HFFc6 (cell line): Measurements from ENCODE around the gene MAP3K20. TPM values are rescaled to one million over a fixed set of nuclear protein-coding genes. Genes with fewer than 3 reads are reported as not detected.

Experiments
- DNase-seq: peaks from one replicate; pipeline ENCODE4 v3.0.0-alpha.2; 2018
- H3K27ac Mint-ChIP-seq: 2 replicates; pipeline ENCODE4 v1.8.0; 2020; ENCODE audit warnings: mild to moderate bottlenecking, mixed read lengths
- H3K27me3 Mint-ChIP-seq: 2 replicates; pipeline ENCODE4 v1.8.0; 2021; ENCODE audit warnings: mild to moderate bottlenecking, moderate library complexity, mixed read lengths; ENCODE audit not compliant: insufficient read depth
- H3K36me3 Mint-ChIP-seq: 2 replicates; pipeline ENCODE4 v1.8.0; 2021; ENCODE audit warnings: low read depth, mixed read lengths
- H3K4me1 Mint-ChIP-seq: 2 replicates; pipeline ENCODE4 v1.8.0; 2020; ENCODE audit warnings: low read depth, mixed read lengths
- H3K4me3 Mint-ChIP-seq: 2 replicates; pipeline ENCODE4 v1.8.0; 2020; ENCODE audit warnings: mild to moderate bottlenecking, moderate library complexity, mixed read lengths
- H3K9me3 Mint-ChIP-seq: 2 replicates; pipeline ENCODE4 v1.8.0; 2020; ENCODE audit warnings: mild to moderate bottlenecking, mixed read lengths
- CTCF ChIP-seq: fragments of 200-600 bp; sonication (generic); IDR thresholded peaks from 2 replicates; pipeline ENCODE4 v1.5.0; 2021; ENCODE audit warnings: antibody characterized with exemption, mild to moderate bottlenecking
- total RNA-seq, 6 experiments: library from RNA; stranded (reverse); fragmentation: NEBNext Ultra II Directional; extraction: Animal tissue kit (Norgen Biotek cat#: 25700); gene quantifications; 2 replicates in 1 of 6; 3 replicates in 5 of 6; pipeline ENCODE4 v1.2.3, GENCODE V29; 2021

The MAP3K20 gene
- total RNA-seq, 6 experiments from 2014 or later: 126 to 150 (median 134) TPM

- Mint-ChIP-seq H3K4me3 (no peak overlapping the region), H3K27ac (no peak overlapping the region), H3K9me3 (no peaks in the 10 kb centered on the region), H3K4me1 (no peaks in the 10 kb centered on the region), H3K36me3 (peaks cover 9% of the 10 kb centered on the region), H3K27me3 (no peaks in the 10 kb centered on the region; the same call in 1 of the 2 replicates)
- no peak for TF ChIP-seq CTCF
- DNase-seq: no peak
These were observed 151.5 kb downstream of the MAP3K20 start for GRCh38 chr2:173226899-173227698.

- TF ChIP-seq CTCF: no peak
- Mint-ChIP-seq H3K9me3 (no peaks in the 10 kb centered on the region), H3K27me3 (no peaks in the 10 kb centered on the region), H3K4me1 (no peaks in the 10 kb centered on the region), H3K36me3 (peaks cover 15% of the 10 kb centered on the region), H3K27ac (no peak overlapping the region), H3K4me3 (no peak overlapping the region)
- DNase-seq: no peak
These were observed 153.4 kb downstream of the MAP3K20 start for GRCh38 chr2:173229086-173229485.

GRCh38 chr2:173230181-173230580 lies 154.5 kb downstream of the MAP3K20 start:
- H3K36me3 Mint-ChIP-seq: peaks cover 22% of the 10 kb centered on the region
- DNase-seq: no peak
- no peak overlapping the region for H3K4me3 Mint-ChIP-seq
- H3K27ac Mint-ChIP-seq: no peak overlapping the region
- H3K27me3 Mint-ChIP-seq: no peaks in the 10 kb centered on the region
- no peaks in the 10 kb centered on the region for H3K4me1 Mint-ChIP-seq
- TF ChIP-seq CTCF: no peak
- H3K9me3 Mint-ChIP-seq: no peaks in the 10 kb centered on the region

- TF ChIP-seq CTCF: no peak
- DNase-seq: no peak
- H3K27ac Mint-ChIP-seq: no peak overlapping the region
- H3K4me3 Mint-ChIP-seq: no peak overlapping the region
- peaks cover 22% of the 10 kb centered on the region for H3K36me3 Mint-ChIP-seq
- no peaks in the 10 kb centered on the region for H3K4me1 Mint-ChIP-seq
- H3K27me3 Mint-ChIP-seq: no peaks in the 10 kb centered on the region
- H3K9me3 Mint-ChIP-seq: no peaks in the 10 kb centered on the region
These were observed 155.4 kb downstream of the MAP3K20 start for GRCh38 chr2:173231042-173231441.

- H3K27ac Mint-ChIP-seq: no peak overlapping the region
- DNase-seq: no peak
- H3K27me3 Mint-ChIP-seq: no peaks in the 10 kb centered on the region
- H3K9me3 Mint-ChIP-seq: no peaks in the 10 kb centered on the region
- peaks cover 22% of the 10 kb centered on the region for H3K36me3 Mint-ChIP-seq
- H3K4me1 Mint-ChIP-seq: no peaks in the 10 kb centered on the region
- no peak overlapping the region for H3K4me3 Mint-ChIP-seq
- TF ChIP-seq CTCF: no peak
These were observed 155.8 kb downstream of the MAP3K20 start for GRCh38 chr2:173231465-173231864.
